Measurements from ENCODE around the gene PSMD13. TPM values are rescaled to one million over a fixed set of nuclear protein-coding genes. Genes with fewer than 3 reads are reported as not detected.
"Not testable (repeated sequence)": the region's sequence is repeated elsewhere in the genome, so short reads cannot be mapped to it uniquely, and the experiment has no call there.

Gene PSMD13
- total and polyA plus RNA-seq, 2 of the 4 experiments (the other 2 are of a cell fraction): 177 to 217 TPM

GRCh38 chr11:218815-219593 is 17.8 kb upstream of the PSMD13 start (continued):
- TF ChIP-seq MXI1 (IDR thresholded peaks at IDR 0.05; ENCODE audit: borderline replicate concordance, low read depth, low read length): no peak

GRCh38 chr11:220641-221215 is 16.0 kb upstream of the PSMD13 start:
- ATAC-seq (ENCODE audit: low read depth); DNase-seq; H3K27ac ChIP-seq (ENCODE audit: insufficient read depth, low read length); H3K4me3 ChIP-seq (ENCODE audit: insufficient read depth, low read depth, low read length); H2AFZ ChIP-seq (replicated peaks; ENCODE audit: low read length, poor library complexity); H3K14ac ChIP-seq (replicated peaks; ENCODE audit: low read depth, low read length); H2BK20ac ChIP-seq (ENCODE audit: low read depth, low read length); H3K27me3 ChIP-seq (ENCODE audit: control insufficient read depth, insufficient read depth, low read length); H2AK5ac ChIP-seq (ENCODE audit: low read depth, low read length); intact Hi-C loops (cut with micrococcal nuclease); H3K4me2 ChIP-seq (ENCODE audit: low read depth, low read length); H2BK5ac ChIP-seq (ENCODE audit: low read depth, low read length, poor library complexity, severe bottlenecking); BruUV-seq (replicated peaks); POLR2A ChIA-PET (ENCODE audit: unreplicated experiment); H4K5ac ChIP-seq (ENCODE audit: low read depth, low read length); H3K9me3 ChIP-seq (ENCODE audit: control insufficient read depth, insufficient read depth, low read length); H3K56ac ChIP-seq (ENCODE audit: extremely low read depth, insufficient read depth, low read length); CTCF ChIA-PET; H3K9me1 ChIP-seq (ENCODE audit: insufficient read depth, low read length); H4K8ac ChIP-seq (ENCODE audit: low read depth in 2 of 2, low read length in 2 of 2); H3K23ac ChIP-seq (ENCODE audit: low read depth, low read length); H2BK120ac ChIP-seq (ENCODE audit: low read depth, low read length); H3K4me1 ChIP-seq (ENCODE audit: control insufficient read depth, insufficient read depth, low read length); dilution Hi-C loops (cut with HindIII; ENCODE audit: low sequenced_read_pairs, unreplicated experiment); H2BK15ac ChIP-seq (ENCODE audit: low read depth, low read length); H3K18ac ChIP-seq (ENCODE audit: low read depth, low read length); H4K91ac ChIP-seq (ENCODE audit: insufficient read depth, low read depth, low read length); H3K9ac ChIP-seq (ENCODE audit: low read depth, low read length); H2AK9ac ChIP-seq (replicated peaks; ENCODE audit: low read depth, low read length, poor library complexity); H3K4ac ChIP-seq (ENCODE audit: low read depth, low read length): not testable (repeated sequence)
- peaks cover 11% of the 10 kb centered on the region; the same call in 1 of the 2 replicates for H4K20me1 ChIP-seq (ENCODE audit: insufficient read depth, low read length)
- peaks cover 4 to 15% of the 10 kb centered on the region in 2 experiments; a peak in 3 of 4 replicates for H3K79me1 ChIP-seq (ENCODE audit: low read depth in 1 of 2, low read length in 2 of 2)
- WGBS, 2 experiments (ENCODE audit: extremely low coverage in 2 of 2, insufficient read length in 1 of 2): no CpG with 5 or more reads among the region's 3 CpGs
- in situ Hi-C loops (cut with MboI; ENCODE audit: low sequenced_read_pairs): loop anchor here (10.0 kb wide), 1 partner anchor 64 kb away; the partner anchor contains the start of gene PGGHG
- peaks cover 23% of the 10 kb centered on the region for H3K36me3 ChIP-seq (ENCODE audit: control insufficient read depth, insufficient read depth, low read length)
